ENCODE results near the gene SLC9A4. TPM values are rescaled to one million over a fixed set of nuclear protein-coding genes. Genes with fewer than 3 reads are reported as not detected.

The SLC9A4 gene
- polyA plus RNA-seq, 1 experiment = not detected

- CTCF ChIA-PET = no interaction called here
- POLR2A ChIA-PET = no interaction called here
- no peak for DNase-seq (ENCODE audit: low read depth)
- Histone ChIP-seq H3K36me3 (ENCODE audit: control insufficient read depth, insufficient read depth, low read length) (no peaks in the 10 kb centered on the region), H3K4me3 (ENCODE audit: low read depth, low read length) (no peak overlapping the region), H3K27me3 (ENCODE audit: control insufficient read depth, insufficient read depth, low read length) (no peaks in the 10 kb centered on the region)
- TF ChIP-seq CTCF (IDR thresholded peaks at IDR 0.05; ENCODE audit: insufficient read depth, low read depth, low read length) = no peak
Observed at GRCh38 chr2:102428573-102428972, 44.5 kb upstream of the SLC9A4 start.

DNA sequence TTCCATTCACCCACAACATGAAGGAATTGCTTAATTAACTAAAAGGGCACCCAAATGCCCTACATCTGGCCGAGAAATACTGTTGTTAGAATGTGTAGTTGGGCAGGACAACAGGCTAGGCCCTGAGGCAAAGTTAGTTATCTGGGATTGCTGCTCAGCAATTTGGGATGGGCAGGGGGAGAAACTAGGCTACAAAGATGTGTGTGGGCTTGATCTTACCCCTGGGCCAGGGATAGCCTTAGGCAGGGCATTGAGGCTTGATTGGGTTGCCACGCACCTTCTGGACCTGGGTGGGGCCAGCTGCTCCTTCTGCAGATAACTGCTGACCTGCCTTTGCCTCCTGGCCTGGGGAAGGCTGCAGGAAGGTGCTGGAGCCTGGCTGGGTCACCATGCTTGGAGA lies 40.6 kb upstream of the SLC9A4 start:
- H3K4me3 ChIP-seq (ENCODE audit: low read depth, low read length) = no peak overlapping the region
- no peaks in the 10 kb centered on the region for H3K36me3 ChIP-seq (ENCODE audit: control insufficient read depth, insufficient read depth, low read length)
- CTCF ChIA-PET = interaction anchor here (3.7 kb wide), 1 partner anchor 11 kb away, joined by 12 read pairs; no protein-coding TSS in a partner anchor
- POLR2A ChIA-PET = no interaction called here
- no peaks in the 10 kb centered on the region; the same call in 1 of the 2 replicates for H3K27me3 ChIP-seq (ENCODE audit: control insufficient read depth, insufficient read depth, low read length)
- no peak for DNase-seq (ENCODE audit: low read depth)
- TF ChIP-seq CTCF (IDR thresholded peaks at IDR 0.05; ENCODE audit: insufficient read depth, low read depth, low read length) = no peak

GRCh38 chr2:102433973-102434654 lies 38.9 kb upstream of the SLC9A4 start:
- H3K27me3 ChIP-seq (ENCODE audit: control insufficient read depth, insufficient read depth, low read length) = no peaks in the 10 kb centered on the region; the same call in 1 of the 2 replicates
- ChIA-PET CTCF (interaction anchor here (1.2 to 2.8 kb wide), 2 partner anchors 9 to 31 kb away, joined by 3 to 15 read pairs; no protein-coding TSS in a partner anchor), POLR2A (no interaction called here)
- DNase-seq (ENCODE audit: low read depth) = no peak
- H3K36me3 ChIP-seq (ENCODE audit: control insufficient read depth, insufficient read depth, low read length) = no peaks in the 10 kb centered on the region
- no peak overlapping the region for H3K4me3 ChIP-seq (ENCODE audit: low read depth, low read length)
- TF ChIP-seq CTCF (IDR thresholded peaks at IDR 0.05; ENCODE audit: insufficient read depth, low read depth, low read length) = no peak

DNA sequence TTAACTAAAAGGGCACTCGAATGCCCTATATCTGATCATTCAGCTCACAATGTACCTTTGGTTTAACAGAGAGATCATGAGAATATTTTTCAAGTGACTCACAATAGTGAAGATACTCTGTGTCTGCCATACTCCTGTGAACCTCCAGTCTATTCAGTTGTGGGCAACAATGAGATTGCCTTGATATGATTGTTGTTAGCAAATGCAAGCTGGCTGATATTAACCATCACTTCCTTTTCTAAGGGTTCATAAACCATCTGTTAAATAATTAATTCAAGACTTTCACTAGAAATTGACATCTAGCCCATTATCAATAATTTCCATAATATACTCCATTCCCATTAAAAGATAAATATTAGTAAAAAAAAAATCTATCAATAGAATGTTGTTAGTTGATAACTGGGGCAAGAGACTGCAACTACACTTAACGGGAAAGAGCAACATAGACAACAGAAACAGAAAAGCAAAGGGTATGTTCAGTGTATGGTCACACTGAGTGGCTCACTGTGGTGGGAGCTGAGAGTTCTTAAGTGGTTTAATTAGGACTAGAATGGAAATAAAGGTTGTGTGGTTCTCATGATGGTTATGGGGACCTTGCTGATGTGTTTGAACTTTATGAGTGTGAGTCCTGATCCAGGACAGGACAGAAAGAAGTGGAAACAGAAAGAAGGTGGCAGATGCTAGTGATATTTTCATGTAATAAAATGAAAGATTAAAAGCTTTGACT lies 38.2 kb upstream of the SLC9A4 start:
- CTCF ChIA-PET = interaction anchor here (1.2 to 2.8 kb wide), 2 partner anchors 9 to 30 kb away, joined by 3 to 15 read pairs; no protein-coding TSS in a partner anchor
- no peak for DNase-seq (ENCODE audit: low read depth)
- Histone ChIP-seq H3K4me3 (ENCODE audit: low read depth, low read length) (no peak overlapping the region), H3K27me3 (ENCODE audit: control insufficient read depth, insufficient read depth, low read length) (no peaks in the 10 kb centered on the region; the same call in 1 of the 2 replicates), H3K36me3 (ENCODE audit: control insufficient read depth, insufficient read depth, low read length) (no peaks in the 10 kb centered on the region)
- no peak for TF ChIP-seq CTCF (IDR thresholded peaks at IDR 0.05; ENCODE audit: insufficient read depth, low read depth, low read length)
- POLR2A ChIA-PET = interaction anchor here (0.5 kb wide), 1 partner anchor 189 kb away, joined by 3 read pairs; no protein-coding TSS in a partner anchor

GRCh38 chr2:102435741-102436140 lies 37.3 kb upstream of the SLC9A4 start:
- TF ChIP-seq CTCF (IDR thresholded peaks at IDR 0.05; ENCODE audit: insufficient read depth, low read depth, low read length) = no peak
- ChIA-PET POLR2A (no interaction called here), CTCF (no interaction called here)

More at GRCh38 chr2:102435741-102436140, 37.3 kb upstream of the SLC9A4 start:
- H3K4me3 ChIP-seq (ENCODE audit: low read depth, low read length) = no peak overlapping the region
- no peaks in the 10 kb centered on the region; the same call in 1 of the 2 replicates for H3K27me3 ChIP-seq (ENCODE audit: control insufficient read depth, insufficient read depth, low read length)
- DNase-seq (ENCODE audit: low read depth) = no peak
- H3K36me3 ChIP-seq (ENCODE audit: control insufficient read depth, insufficient read depth, low read length) = no peaks in the 10 kb centered on the region
